Measurements from ENCODE around the gene ZNF716.
"Not testable (repeated sequence)": the region's sequence is repeated elsewhere in the genome, so short reads cannot be mapped to it uniquely, and the experiment has no call there.

The ZNF716 gene

GRCh38 chr7:57426629-57427003 lies 23.4 kb upstream of the ZNF716 start:
- TF ChIP-seq CTCF (IDR thresholded peaks at IDR 0.05; ENCODE audit: extremely low read depth, missing control alignments) = no peak
- no peak for DNase-seq (ENCODE audit: low spot score)

- no peak for DNase-seq (ENCODE audit: low spot score)
- no peak for TF ChIP-seq CTCF (IDR thresholded peaks at IDR 0.05; ENCODE audit: extremely low read depth, missing control alignments)
Observed at GRCh38 chr7:57427146-57427545, 22.8 kb upstream of the ZNF716 start.

- TF ChIP-seq CTCF (IDR thresholded peaks at IDR 0.05; ENCODE audit: extremely low read depth, missing control alignments) = no peak
- DNase-seq (ENCODE audit: low spot score) = no peak
Observed at GRCh38 chr7:57427594-57427993, 22.4 kb upstream of the ZNF716 start.

GRCh38 chr7:57432583-57432982 lies 17.4 kb upstream of the ZNF716 start:
- DNase-seq (ENCODE audit: low spot score) = no peak
- TF ChIP-seq CTCF (IDR thresholded peaks at IDR 0.05; ENCODE audit: extremely low read depth, missing control alignments) = no peak

GRCh38 chr7:57437581-57437980 lies 12.4 kb upstream of the ZNF716 start:
- DNase-seq (ENCODE audit: low spot score) = no peak
- TF ChIP-seq CTCF (IDR thresholded peaks at IDR 0.05; ENCODE audit: extremely low read depth, missing control alignments) = no peak

- no peak for DNase-seq (ENCODE audit: low spot score)
- TF ChIP-seq CTCF (IDR thresholded peaks at IDR 0.05; ENCODE audit: extremely low read depth, missing control alignments) = no peak
Observed at GRCh38 chr7:57438244-57438643, 11.7 kb upstream of the ZNF716 start.

GRCh38 chr7:57443567-57443966 lies 6.4 kb upstream of the ZNF716 start:
- TF ChIP-seq CTCF (IDR thresholded peaks at IDR 0.05; ENCODE audit: extremely low read depth, missing control alignments) = no peak
- DNase-seq (ENCODE audit: low spot score) = no peak

GRCh38 chr7:57469186-57469828 lies 19.3 kb downstream of the ZNF716 start:
- DNase-seq (ENCODE audit: low spot score) = not testable (repeated sequence)

- not testable (repeated sequence) for DNase-seq (ENCODE audit: low spot score)
Observed at GRCh38 chr7:57480304-57480703, 30.3 kb downstream of the ZNF716 start.

- DNase-seq (ENCODE audit: low spot score) = not testable (repeated sequence)
Observed at GRCh38 chr7:57485022-57485421, 35.0 kb downstream of the ZNF716 start.

All from GM20000 (cell line).